Peyer's patch (tissue), 4 donors: ENCODE measurements around the gene CCR2. TPM values are rescaled to one million over a fixed set of nuclear protein-coding genes. Genes with fewer than 3 reads are reported as not detected.
A peak's percentile ranks its signal among the peaks of the same experiment; 100 is the strongest.

Experiments used
- DNase-seq, 3 donors: peaks; one replicate each; pipeline ENCODE4 v3.0.0-alpha.2; 2017 to 2019
- H3K27ac ChIP-seq, 4 donors: fragments of 200-600 bp; sonication (generic); one replicate each; pipeline ENCODE4 v1.5.1; 2016 to 2019
- H3K27me3 ChIP-seq, 2 donors: fragments of 200-600 bp; sonication (generic); one replicate each; pipeline ENCODE4 v1.5.1; 2019
- H3K36me3 ChIP-seq, 3 donors: fragments of 200-600 bp; sonication (generic); one replicate each; pipeline ENCODE4 v1.5.1; 2016 to 2019
- H3K4me1 ChIP-seq, 4 donors: fragments of 200-600 bp; sonication (generic); one replicate each; pipeline ENCODE4 v1.5.1; 2016 to 2019
- H3K4me3 ChIP-seq, 4 donors: fragments of 200-600 bp; sonication (generic); 1 replicate in 3 of 4; 2 replicates in 1 of 4; pipeline ENCODE4 v1.5.1; 2016 to 2019; ENCODE audit warnings: mild to moderate bottlenecking in 1 of 4
- H3K9me3 ChIP-seq, 4 donors: fragments of 200-600 bp; sonication (generic); one replicate each; pipeline ENCODE4 v1.5.1; 2016 to 2019; ENCODE audit warnings: mild to moderate bottlenecking in 1 of 4
- CTCF ChIP-seq, 6 experiments: fragments of 450-650 bp in 4 of 6; fragments of 200-600 bp in 2 of 6; sonication (generic) in 1 of 6; IDR thresholded peaks; one replicate each; pipeline ENCODE4 v1.5.1; 2017 to 2019; ENCODE audit warnings: antibody characterized with exemption in 6 of 6, mild to moderate bottlenecking in 3 of 6, moderate library complexity in 1 of 6
- POLR2A ChIP-seq, 2 donors: fragments of 450-650 bp; IDR thresholded peaks; one replicate each; pipeline ENCODE4 v1.5.1; 2017; ENCODE audit warnings: antibody characterized with exemption in 2 of 2, mild to moderate bottlenecking in 2 of 2, moderate library complexity in 2 of 2
- total RNA-seq, 4 donors: library from RNA; depleted of rRNA; stranded (reverse); fragments of >200 nt; gene quantifications; one replicate each; pipeline ENCODE4 v1.1.0, GENCODE V29; 2016

The CCR2 gene
- total RNA-seq, 4 donors from 2014 or later = 0.70 to 4.1 (median 0.80) TPM; not detected in 1

DNA sequence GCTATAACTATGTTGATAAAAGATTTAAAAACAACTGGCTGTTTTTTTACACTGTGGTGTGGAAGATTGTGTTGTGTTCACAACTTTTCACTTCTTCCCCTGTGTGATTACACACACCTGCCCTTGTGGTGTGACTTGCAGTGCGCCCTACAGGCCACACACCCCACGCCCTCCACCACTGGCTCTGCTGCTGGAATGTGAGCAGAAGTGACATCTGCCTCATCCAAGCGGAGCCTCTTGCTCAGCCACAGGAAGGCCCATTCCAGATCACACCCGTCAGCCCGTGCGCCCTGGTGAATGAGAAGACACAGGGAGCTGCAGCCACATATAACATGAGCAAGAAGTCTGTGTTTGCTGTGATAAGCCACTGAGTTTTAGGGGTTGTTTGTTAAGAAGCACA lies 7.0 kb downstream of the CCR2 start:
- no peak overlapping the region for H3K4me3 ChIP-seq
- H3K27me3 ChIP-seq = no peaks in the 10 kb centered on the region
- H3K36me3 ChIP-seq = no peaks in the 10 kb centered on the region
- TF ChIP-seq CTCF (IDR thresholded peaks at IDR 0.05) (no peak), POLR2A (IDR thresholded peaks at IDR 0.05) (no peak)
- peak in 1 of 3 donors; percentile 43 for DNase-seq
- H3K27ac ChIP-seq = peak overlapping the region in 3 of 4 donors; percentile 10 to 49 (median 13)
- H3K4me1 ChIP-seq = peaks cover 0 to 17% (median 0%) of the 10 kb centered on the region in 4 donors
- no peaks in the 10 kb centered on the region for H3K9me3 ChIP-seq

- H3K9me3 ChIP-seq = no peaks in the 10 kb centered on the region
- H3K4me1 ChIP-seq = peaks cover 0 to 17% (median 0%) of the 10 kb centered on the region in 4 donors
- no peak overlapping the region for H3K4me3 ChIP-seq
- no peak for DNase-seq
- H3K27me3 ChIP-seq = no peaks in the 10 kb centered on the region
- H3K36me3 ChIP-seq = no peaks in the 10 kb centered on the region
- TF ChIP-seq CTCF (IDR thresholded peaks at IDR 0.05) (no peak), POLR2A (IDR thresholded peaks at IDR 0.05) (no peak)
- peak overlapping the region in 2 of 4 donors; percentile 10 to 49 for H3K27ac ChIP-seq
Measured at GRCh38 chr3:46361408-46362283, 7.7 kb downstream of the CCR2 start.

- peaks cover 0 to 12% (median 0%) of the 10 kb centered on the region in 4 donors for H3K4me1 ChIP-seq
- no peak for DNase-seq
- H3K36me3 ChIP-seq = no peaks in the 10 kb centered on the region
- no peak overlapping the region for H3K27ac ChIP-seq
- TF ChIP-seq CTCF (IDR thresholded peaks at IDR 0.05) = no peak
- no peak for TF ChIP-seq POLR2A (IDR thresholded peaks at IDR 0.05)
- no peaks in the 10 kb centered on the region for H3K9me3 ChIP-seq
- no peak overlapping the region for H3K4me3 ChIP-seq
- no peaks in the 10 kb centered on the region for H3K27me3 ChIP-seq
Measured at GRCh38 chr3:46365041-46365440, 11.1 kb downstream of the CCR2 start.

- Histone ChIP-seq H3K9me3 (no peaks in the 10 kb centered on the region), H3K4me1 (peaks cover 0 to 3% (median 0%) of the 10 kb centered on the region in 4 donors), H3K27me3 (no peaks in the 10 kb centered on the region), H3K4me3 (no peak overlapping the region), H3K27ac (no peak overlapping the region), H3K36me3 (no peaks in the 10 kb centered on the region)
- no peak for DNase-seq
- TF ChIP-seq CTCF (IDR thresholded peaks at IDR 0.05) (no peak), POLR2A (IDR thresholded peaks at IDR 0.05) (no peak)
Measured at GRCh38 chr3:46365737-46366524, 12.0 kb downstream of the CCR2 start.

GRCh38 chr3:46367811-46368210 lies 13.9 kb downstream of the CCR2 start:
- peak overlapping the region in 1 of 4 donors; percentile 53 for H3K27ac ChIP-seq
- H3K27me3 ChIP-seq = no peaks in the 10 kb centered on the region
- no peaks in the 10 kb centered on the region for H3K4me1 ChIP-seq
- no peaks in the 10 kb centered on the region for H3K9me3 ChIP-seq
- H3K36me3 ChIP-seq = no peaks in the 10 kb centered on the region
- no peak for DNase-seq
- no peak for TF ChIP-seq CTCF (IDR thresholded peaks at IDR 0.05)
- no peak for TF ChIP-seq POLR2A (IDR thresholded peaks at IDR 0.05)
- H3K4me3 ChIP-seq = no peak overlapping the region
